ENCODE measurements around the gene ZNF611.

ZNF611 gene

GRCh38 chr19:52667972-52668371, 66.9 kb downstream of the ZNF611 start:
- no peak overlapping the region for H3K4me3 ChIP-seq (replicated peaks; ENCODE audit: low read depth, low read length)
- DNase-seq (ENCODE audit: extremely low read depth, insufficient read length) = no peak
- H3K27me3 ChIP-seq (replicated peaks; ENCODE audit: control insufficient read depth, insufficient read depth, low read length) = no peaks in the 10 kb centered on the region
- no peak for TF ChIP-seq CTCF (IDR thresholded peaks at IDR 0.05; ENCODE audit: insufficient read depth, low read length, poor library complexity, severe bottlenecking)
- peaks cover 2% of the 10 kb centered on the region; the same call in 1 of the 2 replicates for H3K36me3 ChIP-seq (ENCODE audit: control insufficient read depth, insufficient read depth, low read length)

- H3K4me3 ChIP-seq (replicated peaks; ENCODE audit: low read depth, low read length) = no peak overlapping the region
- no peak for DNase-seq (ENCODE audit: extremely low read depth, insufficient read length)
- no peak for TF ChIP-seq CTCF (IDR thresholded peaks at IDR 0.05; ENCODE audit: insufficient read depth, low read length, poor library complexity, severe bottlenecking)
- H3K36me3 ChIP-seq (ENCODE audit: control insufficient read depth, insufficient read depth, low read length) = peaks cover 2% of the 10 kb centered on the region
- no peaks in the 10 kb centered on the region for H3K27me3 ChIP-seq (replicated peaks; ENCODE audit: control insufficient read depth, insufficient read depth, low read length)
Measured at GRCh38 chr19:52666506-52666905, 68.3 kb downstream of the ZNF611 start.

GRCh38 chr19:52665529-52665928, 69.3 kb downstream of the ZNF611 start:
- Histone ChIP-seq H3K36me3 (ENCODE audit: control insufficient read depth, insufficient read depth, low read length) (peaks cover 2% of the 10 kb centered on the region), H3K27me3 (replicated peaks; ENCODE audit: control insufficient read depth, insufficient read depth, low read length) (no peaks in the 10 kb centered on the region), H3K4me3 (replicated peaks; ENCODE audit: low read depth, low read length) (no peak overlapping the region)
- no peak for TF ChIP-seq CTCF (IDR thresholded peaks at IDR 0.05; ENCODE audit: insufficient read depth, low read length, poor library complexity, severe bottlenecking)
- DNase-seq (ENCODE audit: extremely low read depth, insufficient read length) = no peak

GRCh38 chr19:52665027-52665426, 69.8 kb downstream of the ZNF611 start:
- H3K27me3 ChIP-seq (replicated peaks; ENCODE audit: control insufficient read depth, insufficient read depth, low read length) = no peaks in the 10 kb centered on the region
- H3K4me3 ChIP-seq (replicated peaks; ENCODE audit: low read depth, low read length) = no peak overlapping the region
- DNase-seq (ENCODE audit: extremely low read depth, insufficient read length) = no peak
- TF ChIP-seq CTCF (IDR thresholded peaks at IDR 0.05; ENCODE audit: insufficient read depth, low read length, poor library complexity, severe bottlenecking) = no peak
- H3K36me3 ChIP-seq (ENCODE audit: control insufficient read depth, insufficient read depth, low read length) = peaks cover 6% of the 10 kb centered on the region

- Histone ChIP-seq H3K36me3 (ENCODE audit: control insufficient read depth, insufficient read depth, low read length) (peaks cover 6% of the 10 kb centered on the region), H3K27me3 (replicated peaks; ENCODE audit: control insufficient read depth, insufficient read depth, low read length) (no peaks in the 10 kb centered on the region), H3K4me3 (replicated peaks; ENCODE audit: low read depth, low read length) (no peak overlapping the region)
- no peak for TF ChIP-seq CTCF (IDR thresholded peaks at IDR 0.05; ENCODE audit: insufficient read depth, low read length, poor library complexity, severe bottlenecking)
- no peak for DNase-seq (ENCODE audit: extremely low read depth, insufficient read length)
Measured at GRCh38 chr19:52664461-52664860, 70.4 kb downstream of the ZNF611 start.

- Histone ChIP-seq H3K36me3 (ENCODE audit: control insufficient read depth, insufficient read depth, low read length) (peaks cover 12% of the 10 kb centered on the region), H3K27me3 (replicated peaks; ENCODE audit: control insufficient read depth, insufficient read depth, low read length) (no peaks in the 10 kb centered on the region), H3K4me3 (replicated peaks; ENCODE audit: low read depth, low read length) (no peak overlapping the region)
- no peak for TF ChIP-seq CTCF (IDR thresholded peaks at IDR 0.05; ENCODE audit: insufficient read depth, low read length, poor library complexity, severe bottlenecking)
- DNase-seq (ENCODE audit: extremely low read depth, insufficient read length) = no peak
Measured at GRCh38 chr19:52662631-52663030, 72.2 kb downstream of the ZNF611 start.
